Activated CD8-positive, alpha-beta memory T cell treated with anti-CD3 and anti-CD28 coated beads for 24 hours (primary cell): ENCODE data around the gene RNU11.
"Not testable (repeated sequence)": the region's sequence is repeated elsewhere in the genome, so short reads cannot be mapped to it uniquely, and the experiment has no call there.

Experiments
- DNase-seq: peaks from one replicate; pipeline ENCODE4 v3.0.0-alpha.2; 2020

RNU11 gene

GRCh38 chr1:28648474-28649198 is at the start of gene RNU11:
TSS of gene RNU11 (plus strand) at chr1:28648600.
- peak; percentile 92 for DNase-seq

GRCh38 chr1:28601696-28602095 is 46.7 kb upstream of the RNU11 start:
- DNase-seq = no peak

GRCh38 chr1:28602536-28603439 is 45.6 kb upstream of the RNU11 start:
- DNase-seq = peak; percentile 60

- no peak for DNase-seq
These were observed 44.0 kb upstream of the RNU11 start for GRCh38 chr1:28604411-28604810.

GRCh38 chr1:28604962-28605361 is 43.4 kb upstream of the RNU11 start:
- no peak for DNase-seq

GRCh38 chr1:28606771-28607170 is 41.6 kb upstream of the RNU11 start:
- DNase-seq = no peak

GRCh38 chr1:28613175-28613574 is 35.2 kb upstream of the RNU11 start:
- DNase-seq = no peak

GRCh38 chr1:28631713-28632112 is 16.7 kb upstream of the RNU11 start:
- no peak for DNase-seq

- no peak for DNase-seq
These were observed 15.8 kb upstream of the RNU11 start for GRCh38 chr1:28632560-28632959.

- no peak for DNase-seq
These were observed 7.6 kb upstream of the RNU11 start for GRCh38 chr1:28640766-28641165.

- no peak for DNase-seq
These were observed 6.1 kb upstream of the RNU11 start for GRCh38 chr1:28642056-28642846.

- DNase-seq = peak; percentile 95
These were observed 5.4 kb upstream of the RNU11 start, which contains the start of gene TAF12 for GRCh38 chr1:28642847-28643635. TSS of gene TAF12 (minus strand) at chr1:28643067. CDS start at chr1:28622081, 20,986 bp downstream.

GRCh38 chr1:28644494-28644893 is 3.9 kb upstream of the RNU11 start:
- no peak for DNase-seq

- not testable (repeated sequence) for DNase-seq
These were observed 3.0 kb upstream of the RNU11 start for GRCh38 chr1:28645406-28645805.

GRCh38 chr1:28646040-28646439 is 2.4 kb upstream of the RNU11 start:
- no peak for DNase-seq

- peak; percentile 91 for DNase-seq
These were observed 359 bp upstream of the RNU11 start for GRCh38 chr1:28648008-28648473.

- not testable (repeated sequence) for DNase-seq
These were observed 4.7 kb downstream of the RNU11 start for GRCh38 chr1:28653063-28653462.

GRCh38 chr1:28653870-28654269 is 5.5 kb downstream of the RNU11 start:
- not testable (repeated sequence) for DNase-seq

- DNase-seq = not testable (repeated sequence)
These were observed 7.3 kb downstream of the RNU11 start for GRCh38 chr1:28655448-28656311.

GRCh38 chr1:28656335-28656734 is 7.9 kb downstream of the RNU11 start:
- no peak for DNase-seq

GRCh38 chr1:28663871-28664470 is 15.6 kb downstream of the RNU11 start:
- no peak for DNase-seq
